Hepatocyte (in vitro differentiated cells): Measurements from ENCODE around the gene PRPF19. TPM values are rescaled to one million over a fixed set of nuclear protein-coding genes. Genes with fewer than 3 reads are reported as not detected.

ENCODE experiments used
- DNase-seq: peaks from one replicate; pipeline ENCODE4 v3.0.0-alpha.2; 2016; ENCODE audit warnings: low spot score
- H2AFZ ChIP-seq: fragments of 200-600 bp; sonication (generic); 2 replicates; pipeline ENCODE4 v1.6.0; 2016; ENCODE audit warnings: antibody characterized with exemption, mild to moderate bottlenecking
- H3K27ac ChIP-seq: fragments of 200-600 bp; sonication (generic); 2 replicates; pipeline ENCODE4 v1.5.1; 2016; ENCODE audit warnings: mild to moderate bottlenecking
- H3K27me3 ChIP-seq: fragments of 200-600 bp; sonication (generic); 2 replicates; pipeline ENCODE4 v1.6.1; 2016
- H3K36me3 ChIP-seq: fragments of 200-600 bp; sonication (generic); replicated peaks from 2 replicates; pipeline ENCODE4 v1.5.1; 2016; ENCODE audit warnings: low read depth; ENCODE audit not compliant: insufficient read depth
- H3K4me1 ChIP-seq: fragments of 200-600 bp; sonication (generic); 2 replicates; pipeline ENCODE4 v1.5.1; 2016; ENCODE audit warnings: mild to moderate bottlenecking, moderate library complexity; ENCODE audit not compliant: insufficient read depth
- H3K4me2 ChIP-seq: fragments of 200-600 bp; sonication (generic); 2 replicates; pipeline ENCODE4 v1.6.0; 2016
- H3K4me3 ChIP-seq: fragments of 200-600 bp; sonication (generic); 2 replicates; pipeline ENCODE4 v1.5.1; 2016; ENCODE audit warnings: mild to moderate bottlenecking
- H3K79me2 ChIP-seq: fragments of 200-600 bp; sonication (generic); 2 replicates; pipeline ENCODE4 v1.6.0; 2017; ENCODE audit warnings: mild to moderate bottlenecking
- H3K9me2 ChIP-seq: fragments of 200-600 bp; sonication (generic); replicated peaks from 2 replicates; pipeline ENCODE4 v1.6.0; 2017; ENCODE audit warnings: mild to moderate bottlenecking; ENCODE audit not compliant: insufficient read depth
- H3K9me3 ChIP-seq: fragments of 200-600 bp; sonication (generic); 2 replicates; pipeline ENCODE4 v1.5.1; 2016; ENCODE audit warnings: low read depth, mild to moderate bottlenecking
- H4K20me1 ChIP-seq: fragments of 200-600 bp; sonication (generic); 2 replicates; pipeline ENCODE4 v1.6.0; 2016; ENCODE audit warnings: mild to moderate bottlenecking; ENCODE audit not compliant: insufficient read depth, poor library complexity, severe bottlenecking
- EZH2 ChIP-seq: fragments of 200-600 bp; sonication (generic); IDR thresholded peaks from 2 replicates; pipeline ENCODE4 v1.6.1; 2016; ENCODE audit warnings: antibody characterized with exemption, mild to moderate bottlenecking, borderline replicate concordance
- EZH2phosphoT487 ChIP-seq: fragments of 200-600 bp; sonication (generic); IDR thresholded peaks from one replicate; pipeline ENCODE4 v1.6.1; 2018; ENCODE audit warnings: antibody characterized with exemption, mild to moderate bottlenecking, low read depth, moderate library complexity; ENCODE audit not compliant: unreplicated experiment, severe bottlenecking
- WGBS: methylation state at CpG from one replicate; pipeline ENCODE4 v1.1.6; 2016; ENCODE audit warnings: low lambda C conversion rate; ENCODE audit errors: missing lambda C conversion rate; 5-methylcytosine and 5-hydroxymethylcytosine counted together
- polyA plus RNA-seq: library from polyadenylated mRNA; unstranded; fragments of >200 nt; fragmentation: Nextera tagmentation; extraction: Ambion mirVana; gene quantifications from 2 replicates; pipeline ENCODE4 v1.2.1, GENCODE V29; 2016
- total RNA-seq: library from RNA; depleted of rRNA; stranded (reverse); fragments of >200 nt; gene quantifications from 2 replicates; pipeline ENCODE4 v1.2.3, GENCODE V29; 2014
- TF ChIP-seq, protein P1 (sequence below): fragments of 200-600 bp; sonication (generic); IDR thresholded peaks from 2 replicates; pipeline ENCODE4 v1.5.1; 2016; ENCODE audit warnings: antibody characterized with exemption, mild to moderate bottlenecking; ENCODE audit not compliant: poor library complexity

The PRPF19 gene
- total and polyA plus RNA-seq, 2 experiments from 2014 or later: 19.3 to 53.8 TPM

DNA sequence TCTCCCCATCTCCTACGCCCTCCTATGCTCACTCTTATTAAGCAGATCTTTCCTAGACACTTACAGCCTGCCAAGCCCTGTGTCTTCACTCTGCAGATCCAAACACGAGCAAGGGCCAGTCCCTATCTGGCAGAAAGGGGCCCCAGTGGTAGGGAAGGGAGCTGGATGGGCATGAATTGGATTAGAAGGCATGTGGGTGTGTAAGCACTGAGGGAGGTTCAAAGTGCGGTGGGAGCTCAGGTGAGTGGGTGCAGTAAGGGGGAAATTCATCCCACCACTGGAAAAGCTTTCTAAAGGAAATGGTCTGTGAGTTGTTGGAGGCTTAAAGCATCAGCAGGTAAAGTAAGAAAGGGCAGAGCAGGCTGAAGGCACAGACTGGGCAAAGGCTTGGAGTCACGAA is 23.4 kb upstream of the PRPF19 start:
- no peaks in the 10 kb centered on the region for H3K36me3 ChIP-seq
- TF ChIP-seq, protein P1, sequence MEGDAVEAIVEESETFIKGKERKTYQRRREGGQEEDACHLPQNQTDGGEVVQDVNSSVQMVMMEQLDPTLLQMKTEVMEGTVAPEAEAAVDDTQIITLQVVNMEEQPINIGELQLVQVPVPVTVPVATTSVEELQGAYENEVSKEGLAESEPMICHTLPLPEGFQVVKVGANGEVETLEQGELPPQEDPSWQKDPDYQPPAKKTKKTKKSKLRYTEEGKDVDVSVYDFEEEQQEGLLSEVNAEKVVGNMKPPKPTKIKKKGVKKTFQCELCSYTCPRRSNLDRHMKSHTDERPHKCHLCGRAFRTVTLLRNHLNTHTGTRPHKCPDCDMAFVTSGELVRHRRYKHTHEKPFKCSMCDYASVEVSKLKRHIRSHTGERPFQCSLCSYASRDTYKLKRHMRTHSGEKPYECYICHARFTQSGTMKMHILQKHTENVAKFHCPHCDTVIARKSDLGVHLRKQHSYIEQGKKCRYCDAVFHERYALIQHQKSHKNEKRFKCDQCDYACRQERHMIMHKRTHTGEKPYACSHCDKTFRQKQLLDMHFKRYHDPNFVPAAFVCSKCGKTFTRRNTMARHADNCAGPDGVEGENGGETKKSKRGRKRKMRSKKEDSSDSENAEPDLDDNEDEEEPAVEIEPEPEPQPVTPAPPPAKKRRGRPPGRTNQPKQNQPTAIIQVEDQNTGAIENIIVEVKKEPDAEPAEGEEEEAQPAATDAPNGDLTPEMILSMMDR: no peak
- TF ChIP-seq EZH2: no peak
- no peak for TF ChIP-seq EZH2phosphoT487
- H4K20me1 ChIP-seq: no peaks in the 10 kb centered on the region
- peaks cover 6% of the 10 kb centered on the region for H3K79me2 ChIP-seq
- 91% methylated on average over 4 of the region's 4 CpGs for WGBS
- H3K9me2 ChIP-seq: no peaks in the 10 kb centered on the region
- H3K4me3 ChIP-seq: no peak overlapping the region
- DNase-seq: no peak
- H3K4me1 ChIP-seq: no peaks in the 10 kb centered on the region
- no peak overlapping the region for H2AFZ ChIP-seq
- no peaks in the 10 kb centered on the region for H3K9me3 ChIP-seq
- no peak overlapping the region for H3K27ac ChIP-seq
- no peak overlapping the region for H3K4me2 ChIP-seq
- no peaks in the 10 kb centered on the region for H3K27me3 ChIP-seq

DNA sequence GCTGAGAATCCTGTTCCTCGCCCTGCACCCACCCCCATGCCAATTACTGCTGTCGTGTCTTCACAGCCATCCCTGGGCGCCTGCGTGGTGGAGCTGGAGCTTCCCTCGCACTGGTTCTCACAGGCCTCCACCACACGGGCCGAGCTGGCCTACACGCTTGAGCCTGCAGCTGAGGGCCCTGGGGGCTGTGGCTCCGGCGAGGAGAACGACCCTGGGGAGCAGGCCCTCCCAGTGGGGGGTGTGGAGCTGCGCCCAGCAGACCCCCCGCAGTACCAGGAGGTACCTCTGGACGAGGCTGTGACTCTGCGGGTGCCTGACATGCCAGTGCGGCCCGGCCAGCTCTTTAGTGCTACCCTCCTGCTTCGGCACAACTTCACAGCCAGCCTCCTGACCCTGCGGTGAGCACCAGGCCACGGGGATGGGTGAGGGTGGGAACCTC is 22.2 kb upstream of the PRPF19 start:
- DNase-seq: no peak
- Histone ChIP-seq H3K4me1 (peaks cover 5% of the 10 kb centered on the region), H3K4me2 (no peak overlapping the region), H4K20me1 (no peaks in the 10 kb centered on the region), H3K27me3 (no peaks in the 10 kb centered on the region), H2AFZ (no peak overlapping the region), H3K9me3 (no peaks in the 10 kb centered on the region), H3K79me2 (peaks cover 10% of the 10 kb centered on the region), H3K4me3 (no peak overlapping the region), H3K27ac (no peak overlapping the region), H3K9me2 (no peaks in the 10 kb centered on the region), H3K36me3 (no peaks in the 10 kb centered on the region)
- WGBS: 97% methylated on average over 19 of the region's 20 CpGs
- TF ChIP-seq, protein P1: no peak
- TF ChIP-seq EZH2: no peak
- TF ChIP-seq EZH2phosphoT487: no peak

DNA sequence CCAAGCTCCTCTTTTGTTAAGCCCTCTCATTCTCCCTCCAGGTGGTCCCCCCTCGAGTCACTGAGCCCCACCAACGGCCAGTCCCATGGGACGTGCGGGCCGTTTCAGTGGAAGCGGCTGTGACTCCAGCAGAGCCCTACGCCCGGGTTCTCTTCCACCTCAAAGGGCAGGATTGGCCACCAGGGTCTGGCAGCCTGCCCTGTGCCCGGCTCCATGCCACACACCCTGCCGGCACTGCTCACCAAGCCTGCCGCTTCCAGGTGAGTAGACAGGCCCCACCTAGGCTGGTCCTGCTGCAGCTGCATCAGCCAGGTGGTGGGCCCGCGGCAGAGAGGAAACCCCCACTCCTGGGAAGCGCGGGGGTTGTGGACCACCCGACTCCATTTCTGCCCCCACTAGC is 21.2 kb upstream of the PRPF19 start:
- H2AFZ ChIP-seq: no peak overlapping the region
- H3K27me3 ChIP-seq: no peaks in the 10 kb centered on the region
- H3K4me2 ChIP-seq: no peak overlapping the region
- H3K36me3 ChIP-seq: no peaks in the 10 kb centered on the region
- no peak overlapping the region for H3K4me3 ChIP-seq
- no peaks in the 10 kb centered on the region for H3K9me2 ChIP-seq
- H3K27ac ChIP-seq: no peak overlapping the region
- WGBS: 93% methylated on average over 16 of the region's 16 CpGs
- peaks cover 10% of the 10 kb centered on the region for H3K79me2 ChIP-seq
- TF ChIP-seq EZH2: no peak
- no peak for TF ChIP-seq EZH2phosphoT487
- TF ChIP-seq, protein P1: no peak
- no peaks in the 10 kb centered on the region for H3K9me3 ChIP-seq
- no peak for DNase-seq
- H3K4me1 ChIP-seq: peaks cover 5% of the 10 kb centered on the region
- no peaks in the 10 kb centered on the region for H4K20me1 ChIP-seq

DNA sequence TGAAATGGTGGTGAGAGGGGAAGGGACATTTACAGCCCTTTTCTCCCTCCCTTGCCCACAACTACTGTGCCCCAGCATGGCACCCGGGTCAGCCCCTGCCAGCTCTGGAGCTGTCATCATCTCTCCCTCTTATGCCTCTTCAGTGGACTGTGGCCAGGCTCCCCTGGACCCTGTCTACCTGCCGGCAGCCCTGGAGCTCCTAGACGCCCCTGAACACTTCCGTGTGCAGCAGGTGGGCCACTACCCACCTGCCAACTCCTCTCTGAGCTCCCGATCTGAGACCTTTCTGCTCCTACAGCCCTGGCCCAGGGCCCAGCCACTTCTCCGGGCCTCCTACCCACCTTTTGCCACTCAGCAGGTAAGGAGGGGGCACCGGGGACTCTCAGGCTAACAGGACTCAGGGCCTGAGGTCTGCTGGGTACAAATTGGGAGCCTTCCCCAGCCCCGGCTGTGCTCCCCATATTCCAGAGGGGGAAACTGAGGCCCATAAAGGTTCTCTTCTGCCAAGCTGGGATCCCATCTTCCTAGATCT is 20.7 kb upstream of the PRPF19 start:
- 96% methylated on average over 7 of the region's 8 CpGs for WGBS

More for the DNA sequence above, 20.7 kb upstream of the PRPF19 start:
- TF ChIP-seq EZH2phosphoT487: no peak
- TF ChIP-seq, protein P1: no peak
- no peak for TF ChIP-seq EZH2
- H3K4me2 ChIP-seq: no peak overlapping the region
- H2AFZ ChIP-seq: no peak overlapping the region
- H3K9me2 ChIP-seq: no peaks in the 10 kb centered on the region
- H4K20me1 ChIP-seq: no peaks in the 10 kb centered on the region
- H3K4me1 ChIP-seq: peaks cover 5% of the 10 kb centered on the region
- H3K27ac ChIP-seq: no peak overlapping the region
- no peaks in the 10 kb centered on the region for H3K36me3 ChIP-seq
- no peak overlapping the region for H3K4me3 ChIP-seq
- peaks cover 10% of the 10 kb centered on the region for H3K79me2 ChIP-seq
- no peaks in the 10 kb centered on the region for H3K9me3 ChIP-seq
- H3K27me3 ChIP-seq: no peaks in the 10 kb centered on the region
- no peak for DNase-seq
